HG03460 (cell line): ENCODE data around the gene ABO.
"Not testable (repeated sequence)": the region's sequence is repeated elsewhere in the genome, so short reads cannot be mapped to it uniquely, and the experiment has no call there.

ENCODE experiments used
- ATAC-seq: cut with Tn5 transposase; IDR thresholded peaks from one replicate; pipeline ENCODE4 v1.9.1; 2021; ENCODE audit not compliant: unreplicated experiment

ABO gene

GRCh38 chr9:133227242-133227860, 47.6 kb downstream of the ABO start:
- no peak for ATAC-seq

- no peak for ATAC-seq
These were observed 48.5 kb downstream of the ABO start for GRCh38 chr9:133226219-133227171.

GRCh38 chr9:133225171-133226011, 49.6 kb downstream of the ABO start:
- no peak for ATAC-seq

- ATAC-seq, result no peak
These were observed 50.2 kb downstream of the ABO start for GRCh38 chr9:133224762-133225161.

- ATAC-seq, result not testable (repeated sequence)
These were observed 51.7 kb downstream of the ABO start for GRCh38 chr9:133223159-133223756.

- not testable (repeated sequence) for ATAC-seq
These were observed 53.0 kb downstream of the ABO start for GRCh38 chr9:133221994-133222393.

GRCh38 chr9:133221177-133221809, 53.7 kb downstream of the ABO start:
- no peak for ATAC-seq

GRCh38 chr9:133218049-133218975, 56.7 kb downstream of the ABO start:
- ATAC-seq, result not testable (repeated sequence)

- ATAC-seq, result not testable (repeated sequence)
These were observed 57.5 kb downstream of the ABO start for GRCh38 chr9:133217333-133217988.

- not testable (repeated sequence) for ATAC-seq
These were observed 60.7 kb downstream of the ABO start for GRCh38 chr9:133214276-133214675.

GRCh38 chr9:133210609-133211008, 64.4 kb downstream of the ABO start:
- ATAC-seq, result no peak

- no peak for ATAC-seq
These were observed 64.8 kb downstream of the ABO start for GRCh38 chr9:133210202-133210532.

- not testable (repeated sequence) for ATAC-seq
These were observed 65.4 kb downstream of the ABO start for GRCh38 chr9:133209327-133210201.

GRCh38 chr9:133208880-133209300, 66.1 kb downstream of the ABO start, which contains the start of gene OBP2B:
Gene OBP2B (minus strand): TSS chr9:133209250. CDS start chr9:133209199, 51 bp downstream.
- ATAC-seq, result not testable (repeated sequence)

GRCh38 chr9:133208171-133208879, 66.7 kb downstream of the ABO start:
- not testable (repeated sequence) for ATAC-seq

GRCh38 chr9:133207540-133208170, 67.3 kb downstream of the ABO start:
- ATAC-seq, result no peak
